ENCODE data around the gene TSPAN18. TPM values are rescaled to one million over a fixed set of nuclear protein-coding genes. Genes with fewer than 3 reads are reported as not detected.

Gene TSPAN18
- total and polyA plus RNA-seq, 9 donors = 2.1 to 35.3 (median 14.4) TPM

DNA sequence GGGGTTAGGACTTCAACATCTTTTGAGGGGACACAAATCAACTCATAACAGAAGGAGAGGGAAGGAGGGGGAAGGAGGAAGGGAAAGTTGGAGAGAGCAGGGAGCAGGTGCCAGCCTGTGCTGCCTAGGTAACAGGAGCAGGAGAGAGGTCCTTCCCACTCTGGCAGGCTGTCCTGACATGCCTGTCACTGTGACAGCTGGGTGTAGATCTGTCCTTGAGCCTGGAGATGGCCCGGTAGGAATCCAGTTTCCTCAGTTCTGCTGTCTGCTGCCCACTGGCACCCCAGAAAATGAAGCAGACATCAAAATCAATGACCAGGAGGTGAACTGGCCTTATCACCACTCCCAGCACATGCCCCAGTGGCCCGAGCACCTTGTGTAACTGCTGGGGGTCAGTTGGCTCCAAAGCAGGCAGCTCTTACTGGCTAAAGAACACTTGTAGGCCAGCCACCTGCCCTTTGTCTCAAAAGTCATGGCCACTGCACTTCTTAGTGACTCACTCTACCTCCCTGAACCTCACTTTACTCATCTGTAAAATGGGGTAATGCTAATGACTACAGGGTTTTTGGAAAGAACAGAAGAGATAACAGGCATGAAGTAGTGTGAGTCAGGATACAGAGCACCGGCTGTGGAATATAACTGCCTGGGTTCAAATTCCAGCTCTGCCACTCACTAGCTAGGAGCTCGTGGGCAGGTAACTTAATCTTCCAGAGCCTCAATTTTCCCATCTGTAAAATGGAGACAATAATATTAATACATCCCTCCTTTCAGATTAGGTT lies 8.0 kb upstream of the TSPAN18 start:
- Histone ChIP-seq H3K4me3 (no peak overlapping the region), H3K27ac (no peak overlapping the region), H3K27me3 (no peaks in the 10 kb centered on the region), H3K36me3 (no peaks in the 10 kb centered on the region), H3K9me3 (no peaks in the 10 kb centered on the region), H3K4me1 (ENCODE audit: insufficient read depth) (no peaks in the 10 kb centered on the region)
- intact Hi-C loops (cut with DNase I) = no loop called here
- TF ChIP-seq, protein P1, sequence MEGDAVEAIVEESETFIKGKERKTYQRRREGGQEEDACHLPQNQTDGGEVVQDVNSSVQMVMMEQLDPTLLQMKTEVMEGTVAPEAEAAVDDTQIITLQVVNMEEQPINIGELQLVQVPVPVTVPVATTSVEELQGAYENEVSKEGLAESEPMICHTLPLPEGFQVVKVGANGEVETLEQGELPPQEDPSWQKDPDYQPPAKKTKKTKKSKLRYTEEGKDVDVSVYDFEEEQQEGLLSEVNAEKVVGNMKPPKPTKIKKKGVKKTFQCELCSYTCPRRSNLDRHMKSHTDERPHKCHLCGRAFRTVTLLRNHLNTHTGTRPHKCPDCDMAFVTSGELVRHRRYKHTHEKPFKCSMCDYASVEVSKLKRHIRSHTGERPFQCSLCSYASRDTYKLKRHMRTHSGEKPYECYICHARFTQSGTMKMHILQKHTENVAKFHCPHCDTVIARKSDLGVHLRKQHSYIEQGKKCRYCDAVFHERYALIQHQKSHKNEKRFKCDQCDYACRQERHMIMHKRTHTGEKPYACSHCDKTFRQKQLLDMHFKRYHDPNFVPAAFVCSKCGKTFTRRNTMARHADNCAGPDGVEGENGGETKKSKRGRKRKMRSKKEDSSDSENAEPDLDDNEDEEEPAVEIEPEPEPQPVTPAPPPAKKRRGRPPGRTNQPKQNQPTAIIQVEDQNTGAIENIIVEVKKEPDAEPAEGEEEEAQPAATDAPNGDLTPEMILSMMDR (IDR thresholded peaks at IDR 0.05) = no peak
- TF ChIP-seq POLR2A (IDR thresholded peaks at IDR 0.05) = no peak
- WGBS, 3 donors = 74 to 89% (median 87%) methylated on average over 4 of the region's 4 CpGs
- DNase-seq = no peak

DNA sequence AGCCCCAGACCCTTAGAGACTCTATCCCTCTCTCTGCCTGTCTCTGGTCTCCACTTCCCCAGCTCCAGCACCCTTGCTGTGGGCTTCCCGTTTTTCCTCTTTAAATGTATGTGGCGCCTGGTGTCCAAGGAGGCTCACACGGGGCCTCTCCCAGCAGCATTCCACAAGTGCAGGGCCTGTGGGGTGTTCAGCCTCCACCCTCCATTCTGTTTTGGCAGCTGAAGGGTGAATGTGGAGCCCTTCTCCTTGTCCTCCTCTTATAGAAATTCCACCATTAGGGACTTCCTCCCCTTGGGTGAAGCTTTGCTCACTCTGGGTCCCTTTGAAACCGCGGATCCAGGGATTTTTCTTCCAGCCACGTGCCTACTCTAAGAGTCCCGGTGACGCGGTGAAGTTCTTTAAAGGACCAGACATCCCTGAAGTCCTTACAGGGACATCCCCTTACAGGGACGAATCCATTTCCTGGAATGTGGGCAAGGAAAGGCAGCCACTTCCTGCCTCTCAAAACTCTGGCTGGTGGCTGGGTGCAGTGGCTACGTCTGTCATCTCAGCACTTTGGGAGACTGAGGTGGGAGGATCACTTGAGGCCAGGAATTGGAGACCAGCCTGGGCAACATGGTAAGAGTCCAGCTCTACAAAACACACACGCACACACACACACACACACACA lies 1.6 kb upstream of the TSPAN18 start:
- WGBS, 3 donors = 79 to 84% (median 81%) methylated on average over 12 of the region's 12 CpGs
- Histone ChIP-seq H3K27ac (no peak overlapping the region), H3K4me1 (ENCODE audit: insufficient read depth) (peaks cover 6% of the 10 kb centered on the region)

DNA sequence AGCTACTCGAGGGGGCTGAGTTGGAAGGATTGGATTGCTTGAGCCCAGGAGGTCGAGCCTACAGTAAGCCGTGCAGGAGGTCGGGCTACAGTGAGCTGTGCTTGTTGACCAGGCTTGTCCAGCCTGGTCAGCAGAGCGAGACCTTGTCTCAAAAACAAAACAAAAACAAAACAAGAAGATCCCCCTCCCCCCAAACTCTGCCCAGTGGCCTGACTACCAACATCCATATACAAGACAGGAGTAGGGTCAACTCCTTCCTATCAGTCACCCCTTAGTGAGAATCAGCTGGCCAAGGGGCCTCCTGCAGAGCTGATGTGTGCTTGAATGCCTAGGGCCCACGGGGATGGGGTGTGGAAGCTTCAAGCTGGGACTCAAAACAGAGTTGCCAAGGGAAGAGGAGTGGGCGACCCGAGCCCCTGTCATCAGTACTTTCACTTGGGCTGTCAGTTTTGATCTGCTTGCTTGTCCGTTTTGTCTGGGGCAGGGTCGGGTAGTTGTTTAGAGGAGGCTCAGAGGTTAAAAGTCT lies 942 bp upstream of the TSPAN18 start:
- Histone ChIP-seq H3K4me3 (no peak overlapping the region), H3K36me3 (no peaks in the 10 kb centered on the region), H3K27me3 (no peaks in the 10 kb centered on the region), H3K9me3 (no peaks in the 10 kb centered on the region), H3K27ac (peak overlapping the region in 1 of 2 donors; percentile 75), H3K4me1 (ENCODE audit: insufficient read depth) (peaks cover 6% of the 10 kb centered on the region)
- no peak for TF ChIP-seq POLR2A (IDR thresholded peaks at IDR 0.05)
- TF ChIP-seq, protein P1 (IDR thresholded peaks at IDR 0.05) = no peak
- no peak for TF ChIP-seq EP300 (IDR thresholded peaks at IDR 0.05)
- intact Hi-C loops (cut with DNase I) = loop anchor here (5.0 to 10.0 kb wide), 7 partner anchors 101 to 186 kb away; no protein-coding TSS in a partner anchor
- DNase-seq = no peak
- 73 to 91% (median 88%) methylated on average over 10 of the region's 10 CpGs for WGBS, 3 donors

More for the DNA sequence above, 1.6 kb upstream of the TSPAN18 start:
- TF ChIP-seq, protein P1 (IDR thresholded peaks at IDR 0.05) = no peak
- TF ChIP-seq POLR2A (IDR thresholded peaks at IDR 0.05) (no peak), EP300 (IDR thresholded peaks at IDR 0.05) (no peak)
- no peak overlapping the region for H3K4me3 ChIP-seq
- intact Hi-C loops (cut with DNase I) = loop anchor here (5.0 to 10.0 kb wide), 7 partner anchors 100 to 187 kb away; no protein-coding TSS in a partner anchor
- H3K36me3 ChIP-seq = no peaks in the 10 kb centered on the region
- no peaks in the 10 kb centered on the region for H3K9me3 ChIP-seq
- H3K27me3 ChIP-seq = no peaks in the 10 kb centered on the region
- DNase-seq = no peak

DNA sequence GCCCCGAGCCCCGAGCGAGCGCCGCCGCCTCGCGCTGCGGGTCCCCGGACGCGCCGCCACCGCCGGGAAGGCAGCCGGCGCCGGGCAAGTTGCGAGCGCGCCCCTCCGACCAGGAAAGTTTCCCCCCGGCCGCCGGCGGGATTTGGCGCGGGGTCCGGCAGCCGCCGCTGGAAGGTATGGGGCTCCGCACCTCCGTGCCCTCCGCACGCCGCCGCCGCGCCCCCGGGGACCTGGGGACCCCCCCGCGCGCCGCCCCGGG lies 281 bp downstream of the TSPAN18 start:
- TF ChIP-seq POLR2A (IDR thresholded peaks at IDR 0.05) (no peak), EP300 (IDR thresholded peaks at IDR 0.05) (no peak)
- TF ChIP-seq, protein P1 (IDR thresholded peaks at IDR 0.05) = no peak
- no peaks in the 10 kb centered on the region for H3K9me3 ChIP-seq
- peaks cover 6% of the 10 kb centered on the region for H3K4me1 ChIP-seq (ENCODE audit: insufficient read depth)
- WGBS, 3 donors = 0 to 1% (median 1%) methylated on average over 9 to 45 of the region's 45 CpGs
- no peak for DNase-seq
- H3K27me3 ChIP-seq = no peaks in the 10 kb centered on the region
- H3K36me3 ChIP-seq = no peaks in the 10 kb centered on the region
- intact Hi-C loops (cut with DNase I) = loop anchor here (5.0 to 10.0 kb wide), 7 partner anchors 102 to 185 kb away; no protein-coding TSS in a partner anchor
- H3K27ac ChIP-seq = peak overlapping the region; percentile 43 to 72
- H3K4me3 ChIP-seq = peak overlapping the region; percentile 55

Data from ovary (tissue), 9 donors.